ENCODE measurements around the gene IKBKE. TPM values are rescaled to one million over a fixed set of nuclear protein-coding genes. Genes with fewer than 3 reads are reported as not detected.

IKBKE gene
- total RNA-seq, 1 donor from 2014 or later = 1.3 TPM

- no peak for ATAC-seq
Observed at GRCh38 chr1:206453111-206453510, 17.2 kb upstream of the IKBKE start.

GRCh38 chr1:206455289-206455665, 15.0 kb upstream of the IKBKE start:
- DNase-seq (ENCODE audit: low spot score) = no peak

More at GRCh38 chr1:206453111-206453510, 17.2 kb upstream of the IKBKE start:
- DNase-seq (ENCODE audit: low spot score) = no peak

GRCh38 chr1:206455666-206456344, 14.5 kb upstream of the IKBKE start:
- ATAC-seq (no peak), DNase-seq (ENCODE audit: low spot score) (no peak)

More at GRCh38 chr1:206455289-206455665, 15.0 kb upstream of the IKBKE start:
- ATAC-seq = no peak

- DNase-seq (ENCODE audit: low spot score) (no peak), ATAC-seq (peak; percentile 18)
Observed at GRCh38 chr1:206456577-206457370, 13.5 kb upstream of the IKBKE start.

- ATAC-seq = peak; percentile 16
- DNase-seq (ENCODE audit: low spot score) = no peak
Observed at GRCh38 chr1:206457408-206458120, 12.7 kb upstream of the IKBKE start.

GRCh38 chr1:206459703-206460102, 10.6 kb upstream of the IKBKE start:
- no peak for ATAC-seq

GRCh38 chr1:206460836-206461426, 9.3 kb upstream of the IKBKE start:
- ATAC-seq (no peak), DNase-seq (ENCODE audit: low spot score) (no peak)

More at GRCh38 chr1:206459703-206460102, 10.6 kb upstream of the IKBKE start:
- DNase-seq (ENCODE audit: low spot score) = no peak

GRCh38 chr1:206461602-206462455, 8.4 kb upstream of the IKBKE start:
- ATAC-seq (peak; percentile 93), DNase-seq (ENCODE audit: low spot score) (peak; percentile 64)

- DNase-seq (ENCODE audit: low spot score) (no peak), ATAC-seq (no peak)
Observed at GRCh38 chr1:206463137-206463536, 7.1 kb upstream of the IKBKE start.

GRCh38 chr1:206463911-206464310, 6.4 kb upstream of the IKBKE start:
- no peak for ATAC-seq
- no peak for DNase-seq (ENCODE audit: low spot score)

GRCh38 chr1:206464456-206464964, 5.8 kb upstream of the IKBKE start:
- no peak for DNase-seq (ENCODE audit: low spot score)

GRCh38 chr1:206465951-206466350, 4.3 kb upstream of the IKBKE start:
- no peak for DNase-seq (ENCODE audit: low spot score)
- no peak for ATAC-seq

More at GRCh38 chr1:206464456-206464964, 5.8 kb upstream of the IKBKE start:
- ATAC-seq = no peak

- no peak for DNase-seq (ENCODE audit: low spot score)
- ATAC-seq = no peak
Observed at GRCh38 chr1:206466840-206467649, 3.2 kb upstream of the IKBKE start.

- DNase-seq (ENCODE audit: low spot score) (no peak), ATAC-seq (no peak)
Observed at GRCh38 chr1:206467915-206468314, 2.4 kb upstream of the IKBKE start.

- ATAC-seq (no peak), DNase-seq (ENCODE audit: low spot score) (no peak)
Observed at GRCh38 chr1:206468571-206468970, 1.7 kb upstream of the IKBKE start.

- no peak for DNase-seq (ENCODE audit: low spot score)
- ATAC-seq = no peak
Observed at GRCh38 chr1:206469411-206469932, 804 bp upstream of the IKBKE start.

GRCh38 chr1:206470692-206471414, 577 bp downstream of the IKBKE start:
- peak; percentile 64 for ATAC-seq
- DNase-seq (ENCODE audit: low spot score) = no peak

- DNase-seq (ENCODE audit: low spot score) (no peak), ATAC-seq (no peak)
Observed at GRCh38 chr1:206471415-206471801, 1.1 kb downstream of the IKBKE start.
